ENCODE results near the gene MPZL1. TPM values are rescaled to one million over a fixed set of nuclear protein-coding genes. Genes with fewer than 3 reads are reported as not detected.
"Not testable (repeated sequence)": the region's sequence is repeated elsewhere in the genome, so short reads cannot be mapped to it uniquely, and the experiment has no call there.

The MPZL1 gene
- polyA plus RNA-seq, 12 donors, result 75.8 to 119 (median 91.8) TPM; not detected in 1

DNA sequence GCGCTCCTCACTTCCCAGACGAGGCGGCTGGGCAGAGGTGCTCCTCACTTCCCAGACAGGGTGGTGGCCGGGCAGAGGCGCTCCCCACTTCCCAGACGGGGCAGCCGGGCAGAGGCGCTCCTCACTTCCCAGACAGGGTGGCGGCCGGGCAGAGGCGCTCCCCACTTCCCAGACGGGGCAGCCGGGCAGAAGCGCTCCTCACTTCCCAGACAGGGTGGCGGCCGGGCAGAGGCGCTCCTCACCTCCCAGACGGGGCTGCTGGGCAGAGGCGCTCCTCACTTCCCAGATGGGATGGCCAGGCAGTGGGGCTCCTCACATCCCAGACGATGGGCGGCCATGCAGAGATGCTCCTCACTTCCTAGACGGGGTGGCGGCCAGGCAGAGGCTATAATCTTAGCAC is 84.5 kb downstream of the MPZL1 start:
- DNase-seq, result not testable (repeated sequence)

DNA sequence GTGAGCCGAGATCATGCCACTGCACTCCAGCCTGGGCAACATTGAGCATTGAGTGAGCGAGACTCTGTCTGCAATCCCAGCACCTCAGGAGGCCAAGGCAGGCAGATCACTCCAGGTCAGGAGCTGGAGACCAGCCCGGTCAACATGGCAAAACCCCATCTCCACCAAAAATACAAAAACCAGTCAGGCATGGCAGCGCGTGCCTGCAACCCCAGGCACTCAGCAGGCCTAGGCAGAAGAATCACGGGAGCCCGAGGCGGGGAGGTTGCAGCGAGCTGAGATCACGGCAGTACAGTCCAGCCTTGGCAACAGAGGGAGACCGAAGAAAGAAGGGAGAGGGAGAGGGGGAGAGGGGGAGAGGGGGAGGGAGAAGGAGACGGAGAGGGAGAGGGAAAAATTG is 84.9 kb downstream of the MPZL1 start:
- DNase-seq, result not testable (repeated sequence)

DNA sequence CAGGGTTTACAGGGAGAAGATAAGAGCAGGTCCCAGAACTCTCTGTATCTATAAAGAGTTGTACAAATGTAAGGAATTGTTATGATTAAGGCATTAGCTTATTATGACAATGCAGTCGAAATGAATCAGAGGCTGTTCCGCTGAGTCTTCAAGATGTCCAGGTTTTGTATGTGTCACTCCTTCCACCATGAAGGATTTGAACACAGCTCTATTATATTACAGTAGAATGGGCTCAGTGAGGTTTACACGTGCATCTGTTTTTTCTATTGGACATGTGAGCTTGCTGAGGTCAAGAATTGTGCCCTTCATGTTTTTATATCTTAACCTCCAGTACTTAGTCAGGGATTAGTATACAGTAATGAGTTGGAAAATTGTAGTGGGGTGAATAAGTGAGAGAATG is 86.3 kb downstream of the MPZL1 start:
- no peak for DNase-seq

DNA sequence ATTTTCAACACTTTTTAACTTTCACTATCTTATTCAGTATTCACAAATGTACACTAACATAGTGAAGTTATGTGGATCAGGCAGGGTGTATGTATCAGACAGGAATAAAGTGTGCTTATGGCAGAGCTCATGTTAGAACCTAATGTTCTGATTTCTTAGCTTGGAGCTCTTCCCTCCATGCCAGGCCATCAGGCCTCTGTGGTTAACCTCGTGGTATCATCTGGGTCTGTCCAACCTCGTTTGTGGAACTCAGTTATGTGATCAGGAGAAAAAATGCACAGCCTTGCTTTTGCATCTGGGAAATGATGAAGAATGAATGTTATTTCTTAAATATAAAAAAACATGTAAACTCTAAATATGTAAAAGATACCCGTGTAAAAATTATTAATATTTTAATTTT is 86.9 kb downstream of the MPZL1 start:
- no peak for DNase-seq

DNA sequence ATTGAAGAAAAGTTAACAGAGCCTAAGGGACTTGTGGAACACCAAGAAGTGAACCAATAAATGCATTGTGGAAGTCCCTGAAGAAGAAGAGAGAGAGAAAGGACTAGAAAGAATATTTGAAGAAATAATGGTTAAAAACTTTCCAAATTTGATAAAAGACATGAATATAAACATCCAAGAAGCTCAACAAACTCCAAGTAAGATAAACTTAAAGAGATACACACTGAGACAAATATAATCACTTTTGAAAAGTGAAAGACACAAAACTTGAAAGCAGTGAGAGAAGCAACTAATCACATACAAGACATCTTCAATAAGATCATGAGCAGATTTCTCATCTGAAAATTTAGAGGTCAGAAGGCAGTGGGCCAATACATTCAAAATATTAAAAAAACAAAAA is 91.2 kb downstream of the MPZL1 start:
- no peak for DNase-seq

DNA sequence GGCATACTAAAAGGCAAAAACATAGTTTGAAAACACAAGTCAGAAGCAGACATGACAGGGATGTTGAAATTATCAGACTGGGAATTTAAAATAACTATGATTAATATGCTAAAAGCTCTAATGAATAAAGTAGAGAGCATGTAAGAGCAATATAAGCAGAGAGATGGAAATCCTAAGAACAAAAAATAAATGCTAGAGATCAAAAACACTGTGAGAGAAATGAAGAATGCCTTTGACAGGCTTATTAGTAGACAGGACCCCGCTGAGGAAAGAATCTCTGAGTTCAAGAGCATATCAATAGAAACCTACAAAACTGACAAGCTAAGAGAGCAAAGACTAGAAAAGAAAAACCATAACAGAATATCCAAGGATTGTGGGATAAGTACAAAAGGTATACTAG is 93.9 kb downstream of the MPZL1 start:
- DNase-seq, result no peak

DNA sequence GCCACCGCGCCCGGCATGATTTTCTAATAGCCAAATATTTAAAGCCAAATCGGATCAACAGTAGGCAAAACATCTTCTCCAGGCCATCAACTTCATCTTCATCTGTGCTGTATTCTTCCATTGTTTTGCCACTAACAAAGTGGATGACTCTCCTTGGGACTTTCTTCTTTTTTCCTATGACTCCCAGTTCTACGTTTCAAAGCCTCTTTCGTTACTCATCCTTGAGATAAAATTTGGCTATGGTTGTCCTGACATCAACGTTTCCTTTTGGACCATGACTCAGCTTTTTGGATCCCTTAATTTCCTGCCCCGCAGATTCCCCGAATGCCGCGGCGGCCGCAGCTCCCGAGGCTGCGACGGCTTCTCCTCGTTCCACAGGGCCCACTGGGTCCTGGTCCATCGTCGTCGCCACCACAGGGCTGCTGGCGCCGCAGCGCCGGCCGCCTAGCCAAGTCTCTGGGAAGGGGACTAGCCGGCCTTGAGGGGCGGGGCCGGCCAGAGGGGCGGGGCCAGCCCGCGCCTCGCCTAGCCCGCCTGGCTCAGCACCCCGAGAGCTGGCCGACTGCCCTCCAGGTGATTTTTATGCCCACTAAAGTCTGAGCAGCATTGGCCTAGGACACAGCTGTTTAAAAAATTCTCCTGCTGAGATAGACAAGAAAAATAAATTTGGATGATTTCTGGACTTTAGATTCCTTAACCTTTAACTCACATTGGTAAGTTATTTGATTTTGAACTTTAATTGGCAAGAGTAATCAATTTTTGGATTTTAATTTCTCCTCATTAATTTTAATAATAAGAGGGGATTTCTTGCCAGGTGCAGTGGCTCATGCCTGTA is 98.3 kb downstream of the MPZL1 start:
- DNase-seq, result peak; percentile 55

DNA sequence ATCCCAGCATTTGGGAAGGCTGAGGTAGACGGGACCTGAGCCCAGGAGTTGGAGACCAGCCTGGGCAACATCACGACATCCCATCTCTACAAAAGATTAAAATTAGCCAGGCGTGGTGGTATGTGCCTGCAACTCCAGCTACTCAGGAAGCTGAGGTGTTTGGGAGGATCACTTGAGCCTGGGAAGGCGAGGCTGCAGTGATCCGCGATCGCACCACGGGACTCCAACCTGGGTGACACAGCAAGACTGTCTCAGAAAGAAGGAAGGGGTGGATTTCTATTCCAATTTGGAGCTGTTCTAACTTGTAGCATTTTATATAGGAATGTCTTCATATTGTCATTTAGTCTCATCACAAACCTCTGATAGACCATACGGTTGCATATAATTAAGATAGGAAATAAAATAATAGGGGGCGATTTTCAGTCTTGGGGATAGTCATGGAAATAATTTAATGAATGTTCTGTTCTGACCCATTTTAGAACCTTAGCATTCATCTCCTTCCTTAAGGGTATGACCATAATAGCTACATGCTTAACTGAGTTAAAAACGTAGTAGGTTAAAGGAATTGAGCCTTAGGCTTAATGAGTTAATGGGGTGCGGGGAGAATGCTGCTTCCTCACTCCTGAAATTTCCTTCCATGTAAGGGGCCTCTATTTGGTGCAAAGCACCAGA is 99.0 kb downstream of the MPZL1 start:
- DNase-seq, result no peak

DNA sequence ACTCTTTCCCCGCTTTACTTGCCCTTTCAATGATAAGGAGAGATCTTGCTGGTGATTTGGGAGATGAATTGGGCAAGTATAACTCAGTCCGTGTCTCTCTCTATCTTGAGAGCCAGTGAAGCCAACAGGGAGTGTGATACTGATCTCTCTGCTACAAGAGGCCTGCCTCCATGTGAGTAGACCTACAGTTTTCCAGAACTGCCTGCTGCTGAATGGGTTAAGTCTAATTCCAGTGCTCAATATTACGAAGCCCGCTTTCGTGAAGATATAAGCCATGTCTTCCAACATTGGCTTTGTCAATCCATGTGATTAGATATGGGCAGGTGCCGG is 99.5 kb downstream of the MPZL1 start:
- no peak for DNase-seq

DNA sequence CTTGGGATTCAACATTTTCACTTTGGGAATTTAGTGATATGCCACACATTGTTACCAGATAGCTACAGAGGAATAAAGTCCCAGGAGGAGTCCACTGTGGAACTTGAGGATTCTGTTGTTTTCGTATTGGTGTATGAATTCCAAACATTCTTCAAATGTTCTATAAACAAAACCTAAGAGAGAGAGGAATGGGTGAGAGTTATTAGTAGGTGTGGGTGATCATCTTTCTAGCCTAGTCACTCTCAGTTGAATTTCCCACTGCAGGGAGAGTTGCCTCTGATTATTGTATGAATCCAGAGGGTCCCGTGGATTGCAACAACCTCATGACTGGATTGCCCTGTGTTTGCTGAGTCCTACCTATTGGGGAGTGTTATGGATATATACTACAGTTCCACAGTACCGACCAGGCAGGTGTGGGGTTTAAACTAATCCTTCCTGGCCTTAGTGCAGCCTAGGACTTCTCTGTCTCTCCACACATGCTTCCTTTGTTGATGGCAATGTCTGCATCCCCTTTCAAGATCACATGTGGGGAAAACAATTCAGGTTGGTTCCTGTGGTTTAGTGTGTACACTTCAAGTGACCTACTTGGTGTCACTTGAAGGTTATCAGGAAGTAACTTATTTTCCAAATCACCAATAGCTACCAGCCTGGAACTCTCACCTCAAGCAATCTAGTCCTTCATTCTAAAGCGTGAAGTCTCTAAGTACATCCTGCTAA is 100.3 kb downstream of the MPZL1 start:
- no peak for DNase-seq

DNA sequence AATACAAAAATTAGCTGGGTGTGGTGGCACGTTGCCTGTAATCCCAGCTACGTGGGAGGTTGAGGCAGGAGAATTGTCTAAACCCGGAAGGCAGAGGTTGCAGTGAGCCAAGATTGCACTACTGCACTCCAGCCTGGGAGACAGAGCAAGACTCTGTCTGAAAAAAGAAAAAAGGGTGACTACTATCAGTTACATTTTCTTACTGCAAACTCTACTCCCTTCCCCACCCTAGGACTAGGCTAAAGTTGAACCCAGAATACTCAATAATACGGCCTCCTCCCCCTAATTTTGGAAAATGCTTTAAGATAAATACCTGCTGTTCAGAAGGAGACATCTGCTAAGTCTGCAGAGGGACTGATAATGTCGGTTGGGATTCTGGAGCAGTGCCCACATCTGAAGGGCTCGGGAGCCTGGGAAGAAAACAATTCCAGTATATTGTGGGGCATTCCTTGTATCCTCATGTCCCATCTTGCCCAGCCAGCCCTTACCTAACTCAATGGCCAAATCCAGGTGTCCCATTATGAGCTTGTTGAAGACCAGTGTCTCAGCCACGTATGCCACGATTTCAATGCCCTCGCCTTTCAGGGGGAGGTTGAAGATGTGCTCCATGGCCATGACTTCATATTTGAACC is 102.5 kb downstream of the MPZL1 start:
- no peak for DNase-seq

DNA sequence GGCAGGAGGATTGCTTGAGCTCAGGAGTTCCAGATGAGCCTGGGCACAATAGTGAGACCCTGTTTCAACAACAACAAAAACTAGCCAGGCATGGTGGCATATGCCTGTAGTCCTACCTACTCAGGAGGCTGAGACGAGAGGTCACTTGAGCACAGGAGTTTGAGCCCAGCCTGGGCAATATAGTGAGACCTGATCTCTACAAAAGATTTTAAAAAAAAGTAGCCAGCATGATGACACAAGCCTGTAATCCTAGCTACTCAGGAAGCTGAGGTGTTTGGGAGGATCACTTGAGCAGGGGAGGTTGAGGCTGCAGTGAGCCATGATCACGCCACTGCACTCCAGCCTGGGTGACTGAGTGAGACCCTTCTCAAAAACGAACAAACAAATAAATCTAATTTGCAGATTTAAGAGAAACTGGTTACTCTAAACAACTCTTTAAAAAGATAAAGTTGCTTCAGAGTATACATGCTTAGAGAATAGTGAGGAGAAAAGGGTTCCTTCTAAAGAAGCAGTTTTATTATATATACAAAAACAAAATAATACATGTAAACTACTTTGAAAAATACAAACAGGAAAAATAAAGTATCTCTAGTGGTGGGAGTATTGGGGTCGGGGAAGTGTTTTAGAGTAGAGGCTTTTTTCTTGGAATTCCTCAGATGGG is 103.8 kb downstream of the MPZL1 start:
- DNase-seq, result no peak

DNA sequence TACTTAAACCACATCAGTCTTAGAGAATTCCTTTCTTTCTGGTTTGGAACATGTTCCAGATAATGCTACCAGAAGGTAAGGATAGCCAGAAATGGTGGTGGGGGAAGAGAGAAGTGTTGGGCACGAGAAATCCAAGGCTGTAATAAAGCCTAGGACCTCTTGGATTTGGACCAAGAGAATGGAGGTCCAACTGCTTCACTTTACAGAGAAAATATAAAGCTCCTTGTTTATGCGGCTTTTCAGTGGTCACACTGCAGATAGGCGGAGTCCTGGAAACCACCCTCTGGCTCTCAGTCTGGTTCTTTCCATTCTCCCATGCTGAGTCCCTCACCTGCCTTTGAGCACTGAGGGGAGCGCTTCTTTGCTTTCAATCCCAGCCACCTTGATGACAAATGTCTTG is 104.3 kb downstream of the MPZL1 start:
- DNase-seq, result no peak

DNA sequence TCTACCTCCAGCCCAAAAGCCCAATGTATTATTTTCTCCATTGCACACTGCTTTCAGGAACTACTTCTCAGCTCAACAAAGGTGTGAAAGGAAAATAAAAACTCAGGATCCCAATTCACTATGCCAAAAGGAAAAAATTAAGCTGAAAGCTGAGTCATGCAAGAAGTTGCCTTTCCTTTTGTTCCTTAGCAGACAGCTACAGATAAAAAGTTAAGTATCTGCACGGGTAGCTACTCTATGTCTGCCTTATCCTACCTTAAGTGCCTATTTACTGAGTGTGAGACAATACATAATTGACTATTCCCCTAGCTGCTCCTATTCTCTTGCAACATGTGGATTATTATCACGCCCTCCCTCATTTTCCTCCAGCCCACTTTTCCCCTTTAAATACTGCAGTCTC is 108.1 kb downstream of the MPZL1 start:
- no peak for DNase-seq

DNA sequence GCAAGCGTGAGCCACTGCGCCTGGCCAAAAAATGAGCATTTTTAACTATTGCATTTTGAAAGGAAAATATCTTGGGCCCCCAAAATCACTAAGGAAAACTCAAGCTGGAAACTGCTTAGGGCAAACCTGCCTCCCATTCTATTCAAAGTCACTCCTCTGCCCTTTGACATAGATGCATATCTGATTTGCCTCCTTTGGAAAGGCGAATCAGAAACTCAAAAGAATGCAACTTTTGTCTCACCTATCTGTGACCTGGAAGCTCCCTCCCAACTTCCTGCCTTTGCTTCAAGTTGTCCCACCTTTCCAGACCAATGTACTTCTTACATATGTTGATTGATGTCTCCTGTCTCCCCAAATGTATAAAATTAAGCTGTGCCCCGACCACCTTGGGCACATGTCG is 108.9 kb downstream of the MPZL1 start:
- DNase-seq, result not testable (repeated sequence)

DNA sequence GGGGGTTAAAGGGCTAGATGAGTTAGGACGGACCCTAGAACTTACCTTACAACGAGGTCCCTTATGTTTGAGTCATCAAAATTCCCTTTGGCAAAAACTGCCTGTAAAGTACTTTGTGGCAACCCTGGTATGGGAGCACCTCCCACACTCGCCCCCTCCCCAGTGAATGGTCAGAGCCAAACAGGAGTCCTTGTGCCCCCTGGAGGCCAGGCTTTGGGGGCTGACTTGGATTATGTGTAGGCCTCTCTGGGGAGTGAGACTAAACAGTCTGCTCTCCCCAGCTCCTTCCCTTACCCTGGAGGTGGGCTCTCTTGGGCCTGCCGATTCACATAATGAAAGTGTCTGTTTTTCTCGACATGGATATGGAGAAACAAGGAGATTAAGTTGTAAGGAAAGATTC is 110.9 kb downstream of the MPZL1 start:
- no peak for DNase-seq

DNA sequence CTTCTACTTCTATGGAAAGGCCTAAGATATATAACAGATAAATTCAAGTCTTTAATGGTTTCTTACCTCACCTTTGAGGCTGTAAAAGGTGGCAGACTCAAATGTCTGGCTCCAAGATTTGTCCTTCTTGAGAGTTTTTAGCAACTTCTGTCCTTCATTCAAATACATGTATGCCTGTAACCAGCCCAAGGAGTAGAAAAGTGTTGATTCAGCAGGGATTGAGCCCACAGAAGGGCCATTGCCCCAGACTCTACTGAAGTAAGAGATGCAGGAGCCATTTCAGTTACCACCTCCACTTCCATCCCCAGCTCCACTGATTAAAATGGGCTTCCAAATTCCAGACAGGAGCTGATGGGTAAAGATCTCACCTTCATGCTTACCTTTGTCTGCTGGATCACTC is 112.1 kb downstream of the MPZL1 start:
- DNase-seq, result no peak

DNA sequence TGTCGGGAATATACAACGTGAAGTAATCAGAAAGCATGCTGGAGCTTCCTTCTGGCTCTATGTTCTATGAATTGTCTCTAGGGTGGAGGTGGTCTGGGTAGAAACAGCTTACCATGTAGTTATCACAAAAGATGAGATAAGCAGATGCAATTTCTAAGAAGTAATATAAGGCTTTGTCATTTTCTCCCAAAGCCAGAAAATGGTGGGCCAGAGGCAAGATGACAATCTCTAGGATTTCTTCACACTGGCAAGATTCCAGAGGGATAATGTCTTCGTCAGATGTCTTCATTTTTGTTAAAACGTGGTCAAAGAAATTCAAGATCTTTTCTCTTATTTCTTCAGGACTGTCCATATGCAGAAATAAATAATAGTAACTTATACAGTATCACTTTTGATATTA is 114.4 kb downstream of the MPZL1 start:
- no peak for DNase-seq

DNA sequence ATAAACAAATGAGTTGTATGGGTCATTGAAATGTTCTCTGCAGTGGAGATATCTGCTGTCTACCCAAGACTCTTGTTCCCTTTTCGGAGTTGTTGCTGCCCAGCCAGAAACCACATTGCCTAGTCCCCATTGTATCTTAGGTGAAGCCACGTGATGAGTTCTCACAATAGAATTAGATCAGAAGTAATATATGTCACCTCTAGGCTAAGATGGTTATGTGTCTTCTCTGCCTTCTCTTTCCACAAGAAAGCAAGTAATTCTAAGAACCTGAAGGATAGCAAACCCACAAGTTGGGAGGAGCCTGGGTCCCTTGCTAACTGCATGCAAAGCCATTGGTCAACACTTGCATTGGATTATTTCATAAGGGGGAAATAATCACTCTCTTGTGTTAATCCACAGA is 115.5 kb downstream of the MPZL1 start:
- no peak for DNase-seq

DNA sequence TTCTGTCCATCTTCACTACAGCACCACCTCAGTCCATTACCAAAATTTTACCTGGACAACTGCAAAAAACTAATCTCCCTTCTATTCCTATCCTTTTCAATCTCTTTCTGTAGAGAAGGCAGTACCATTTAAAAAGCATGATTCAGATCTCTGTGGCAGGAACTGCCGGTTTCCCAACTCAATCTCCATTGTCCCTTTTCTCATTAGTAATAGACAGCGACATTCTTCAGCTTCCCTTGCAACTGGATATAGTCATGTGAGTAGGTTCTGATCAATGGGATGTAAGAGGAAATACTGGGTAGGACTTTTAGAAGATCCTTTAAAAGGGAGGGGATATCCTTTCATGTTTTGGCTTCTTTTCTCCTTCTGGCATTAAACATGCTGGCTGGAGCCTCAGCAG is 117.2 kb downstream of the MPZL1 start:
- DNase-seq, result no peak
